GM11168 (cell line): ENCODE measurements around the gene SLIT3.

ENCODE experiments used
- in situ Hi-C: fragments of 300-500 bp; cut with MboI; formaldehyde crosslinking; loops from one replicate; pipeline ENCODE4 v1.12.0; 2022; ENCODE audit warnings: low sequenced_read_pairs; ENCODE audit not compliant: unreplicated experiment

SLIT3 gene

GRCh38 chr5:168772316-168772961 lies 528.5 kb downstream of the SLIT3 start:
- in situ Hi-C loops: no loop called here

- in situ Hi-C loops: no loop called here
Observed at GRCh38 chr5:168771678-168772077, 529.3 kb downstream of the SLIT3 start.

- in situ Hi-C loops: no loop called here
Observed at GRCh38 chr5:168770996-168771395, 529.9 kb downstream of the SLIT3 start.

GRCh38 chr5:168770036-168770498 lies 530.9 kb downstream of the SLIT3 start:
- in situ Hi-C loops: no loop called here

- in situ Hi-C loops: no loop called here
Observed at GRCh38 chr5:168768172-168768571, 532.8 kb downstream of the SLIT3 start.

GRCh38 chr5:168766426-168766700 lies 534.6 kb downstream of the SLIT3 start:
- in situ Hi-C loops: no loop called here

- in situ Hi-C loops: no loop called here
Observed at GRCh38 chr5:168765551-168766425, 535.2 kb downstream of the SLIT3 start.

GRCh38 chr5:168765086-168765550 lies 535.8 kb downstream of the SLIT3 start:
- in situ Hi-C loops: no loop called here

- in situ Hi-C loops: no loop called here
Observed at GRCh38 chr5:168756453-168757391, 544.2 kb downstream of the SLIT3 start.

GRCh38 chr5:168755548-168756093 lies 545.3 kb downstream of the SLIT3 start:
- in situ Hi-C loops: no loop called here

- in situ Hi-C loops: no loop called here
Observed at GRCh38 chr5:168753691-168754254, 547.2 kb downstream of the SLIT3 start.

- in situ Hi-C loops: no loop called here
Observed at GRCh38 chr5:168752416-168753190, 548.3 kb downstream of the SLIT3 start.

- in situ Hi-C loops: no loop called here
Observed at GRCh38 chr5:168752012-168752411, 548.9 kb downstream of the SLIT3 start.

- in situ Hi-C loops: no loop called here
Observed at GRCh38 chr5:168750926-168751325, 550.0 kb downstream of the SLIT3 start.

GRCh38 chr5:168749391-168750100 lies 551.4 kb downstream of the SLIT3 start:
- in situ Hi-C loops: no loop called here

GRCh38 chr5:168747987-168748777 lies 552.8 kb downstream of the SLIT3 start:
- in situ Hi-C loops: no loop called here

- in situ Hi-C loops: no loop called here
Observed at GRCh38 chr5:168746893-168747640, 553.9 kb downstream of the SLIT3 start.
